Measurements from ENCODE around the gene GET4. TPM values are rescaled to one million over a fixed set of nuclear protein-coding genes. Genes with fewer than 3 reads are reported as not detected.

The GET4 gene
- total and polyA plus RNA-seq, 2 of the 4 experiments (the other 2 are of a cell fraction) = 11.3 to 30.9 TPM

DNA sequence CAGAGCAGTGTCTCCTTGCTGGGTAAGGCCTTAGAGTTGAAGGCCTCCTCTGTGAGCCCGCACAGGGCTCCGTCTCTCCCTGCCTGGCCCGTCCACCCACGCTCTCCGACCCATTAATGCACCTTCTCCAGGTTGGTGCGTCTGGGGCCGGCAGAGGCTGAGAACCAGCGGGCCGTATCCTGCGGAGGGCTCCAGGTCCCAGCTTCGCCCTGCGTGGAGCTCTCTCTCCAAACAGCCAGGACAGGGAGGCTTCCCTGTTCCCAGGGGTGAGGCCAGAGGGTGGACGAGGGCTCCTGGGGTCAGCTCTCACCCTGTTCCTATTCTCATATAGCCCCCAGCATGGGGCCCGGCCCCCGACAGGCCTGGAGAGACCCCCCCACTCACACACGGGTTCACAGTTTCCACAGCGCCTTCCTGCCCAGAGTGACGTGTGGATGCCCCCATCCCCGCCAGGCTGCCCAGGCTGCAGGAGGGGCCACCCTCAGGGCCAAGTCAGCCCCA lies 34.6 kb downstream of the GET4 start:
- DNase-seq = no peak
- 75% methylated on average over 10 of the region's 19 CpGs; no CpG with 5 or more reads in 1 of the 2 experiments for WGBS, 2 experiments (ENCODE audit: extremely low coverage in 2 of 2, insufficient read length in 1 of 2)
- Histone ChIP-seq H3K4ac (ENCODE audit: low read depth, low read length) (no peak overlapping the region), H4K5ac (ENCODE audit: low read depth, low read length) (no peak overlapping the region), H3K4me2 (ENCODE audit: low read depth, low read length) (no peak overlapping the region), H2BK15ac (ENCODE audit: low read depth, low read length) (no peak overlapping the region), H2BK5ac (ENCODE audit: low read depth, low read length, poor library complexity, severe bottlenecking) (no peak overlapping the region), H3K23ac (ENCODE audit: low read depth, low read length) (no peak overlapping the region), H4K91ac (ENCODE audit: insufficient read depth, low read depth, low read length) (no peak overlapping the region), H3K79me1 (ENCODE audit: low read depth in 1 of 2, low read length in 2 of 2) (no peaks in the 10 kb centered on the region), H3K14ac (replicated peaks; ENCODE audit: low read depth, low read length) (no peak overlapping the region), H4K20me1 (ENCODE audit: insufficient read depth, low read length) (no peaks in the 10 kb centered on the region; the same call in 1 of the 2 replicates), H4K8ac (ENCODE audit: low read depth in 2 of 2, low read length in 2 of 2) (no peak overlapping the region), H3K9me3 (ENCODE audit: control insufficient read depth, insufficient read depth, low read length) (no peaks in the 10 kb centered on the region), H2AFZ (replicated peaks; ENCODE audit: low read length, poor library complexity) (no peak overlapping the region), H3K4me3 (ENCODE audit: insufficient read depth, low read depth, low read length) (no peak overlapping the region), H2AK9ac (replicated peaks; ENCODE audit: low read depth, low read length, poor library complexity) (no peak overlapping the region), H3K27ac (ENCODE audit: insufficient read depth, low read length) (no peak overlapping the region), H3K4me1 (ENCODE audit: control insufficient read depth, insufficient read depth, low read length) (0 out of 2 replicates have a peak, but pooled peaks cover 1% of the 10 kb centered on the region), H2BK120ac (ENCODE audit: low read depth, low read length) (no peak overlapping the region), H3K9me1 (ENCODE audit: insufficient read depth, low read length) (no peaks in the 10 kb centered on the region), H3K9ac (ENCODE audit: low read depth, low read length) (no peak overlapping the region), H3K27me3 (ENCODE audit: control insufficient read depth, insufficient read depth, low read length) (no peaks in the 10 kb centered on the region; the same call in 1 of the 2 replicates), H2AK5ac (ENCODE audit: low read depth, low read length) (no peak overlapping the region), H3K18ac (ENCODE audit: low read depth, low read length) (no peak overlapping the region), H3K56ac (ENCODE audit: extremely low read depth, insufficient read depth, low read length) (no peak overlapping the region), H2BK20ac (ENCODE audit: low read depth, low read length) (no peak overlapping the region), H3K36me3 (ENCODE audit: control insufficient read depth, insufficient read depth, low read length) (no peaks in the 10 kb centered on the region)
- ChIA-PET POLR2A (ENCODE audit: unreplicated experiment) (no interaction called here), CTCF (no interaction called here)
- dilution Hi-C loops (cut with HindIII; ENCODE audit: low sequenced_read_pairs, unreplicated experiment) = no loop called here
- no peak for ATAC-seq (ENCODE audit: low read depth)
- in situ Hi-C loops (cut with MboI; ENCODE audit: low sequenced_read_pairs) = no loop called here
- no peak for TF ChIP-seq FOS (IDR thresholded peaks at IDR 0.05; ENCODE audit: low read depth, low read length)
- no peak for TF ChIP-seq POLR2A (IDR thresholded peaks at IDR 0.05; ENCODE audit: low read depth, low read length)
- no peak for TF ChIP-seq MXI1 (IDR thresholded peaks at IDR 0.05; ENCODE audit: borderline replicate concordance, low read depth, low read length)
- no peak for TF ChIP-seq CEBPB (IDR thresholded peaks at IDR 0.05; ENCODE audit: low read depth, low read length)
- TF ChIP-seq SMC3 (IDR thresholded peaks at IDR 0.05; ENCODE audit: low read depth, low read length) = no peak
- no peak for TF ChIP-seq RCOR1 (IDR thresholded peaks at IDR 0.05; ENCODE audit: insufficient replicate concordance, low read length)
- TF ChIP-seq, protein P1, sequence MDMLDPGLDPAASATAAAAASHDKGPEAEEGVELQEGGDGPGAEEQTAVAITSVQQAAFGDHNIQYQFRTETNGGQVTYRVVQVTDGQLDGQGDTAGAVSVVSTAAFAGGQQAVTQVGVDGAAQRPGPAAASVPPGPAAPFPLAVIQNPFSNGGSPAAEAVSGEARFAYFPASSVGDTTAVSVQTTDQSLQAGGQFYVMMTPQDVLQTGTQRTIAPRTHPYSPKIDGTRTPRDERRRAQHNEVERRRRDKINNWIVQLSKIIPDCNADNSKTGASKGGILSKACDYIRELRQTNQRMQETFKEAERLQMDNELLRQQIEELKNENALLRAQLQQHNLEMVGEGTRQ (IDR thresholded peaks at IDR 0.05; ENCODE audit: low read depth, low read length) = no peak
- TF ChIP-seq ELK1 (IDR thresholded peaks at IDR 0.05; ENCODE audit: borderline replicate concordance, low read depth, low read length) = no peak
- TF ChIP-seq MAFK (IDR thresholded peaks at IDR 0.05; ENCODE audit: low read depth, low read length) = no peak
- no TSS peak for BruUV-seq (replicated peaks)
- intact Hi-C loops (cut with micrococcal nuclease) = no loop called here

All from IMR-90 (cell line).